Keratinocyte (primary cell): ENCODE measurements around the gene CCL11. TPM values are rescaled to one million over a fixed set of nuclear protein-coding genes. Genes with fewer than 3 reads are reported as not detected.

Experiments used
- DNase-seq: peaks from one replicate; pipeline ENCODE4 v3.0.0-alpha.2; 2011; ENCODE audit warnings: low read depth, missing footprints, low spot score
- FAIRE-seq: peaks from 2 replicates; lab custom pipeline; 2011; peaks lifted over from hg19 to GRCh38; lab: Jason Lieb, UNC
- H2AFZ ChIP-seq: 2 replicates; pipeline ENCODE4 v1.6.0; 2012; ENCODE audit warnings: low read length, control low read depth, inconsistent platforms; ENCODE audit not compliant: control insufficient read depth
- H3K27ac ChIP-seq: 2 replicates; pipeline ENCODE4 v1.5.1; 2011; ENCODE audit warnings: low read length; ENCODE audit not compliant: control insufficient read depth, insufficient read depth
- H3K27me3 ChIP-seq: 3 replicates; pipeline ENCODE4 v1.6.0; 2011; ENCODE audit warnings: low read length; ENCODE audit not compliant: control insufficient read depth, insufficient read depth; ENCODE audit errors: extremely low read depth
- H3K36me3 ChIP-seq, 2 experiments: 2 replicates in 1 of 2; 3 replicates in 1 of 2; pipeline ENCODE4 v1.5.1; 2011; ENCODE audit warnings: low read length in 2 of 2, mild to moderate bottlenecking in 1 of 2; ENCODE audit not compliant: control insufficient read depth in 2 of 2, insufficient read depth in 2 of 2; ENCODE audit errors: extremely low read depth in 1 of 2
- H3K4me1 ChIP-seq: 3 replicates; pipeline ENCODE4 v1.5.1; 2011; ENCODE audit warnings: low read length; ENCODE audit not compliant: control insufficient read depth, insufficient read depth; ENCODE audit errors: extremely low read depth
- H3K4me2 ChIP-seq: 3 replicates; pipeline ENCODE4 v1.6.0; 2011; ENCODE audit warnings: low read depth, low read length; ENCODE audit not compliant: control insufficient read depth, insufficient read depth; ENCODE audit errors: extremely low read depth
- H3K4me3 ChIP-seq, 3 experiments: fragments of 200-600 bp in 1 of 3; sonication (generic) in 1 of 3; 2 replicates in 2 of 3; 3 replicates in 1 of 3; pipeline ENCODE4 v1.5.1; 2011 to 2016; ENCODE audit warnings: low read length in 3 of 3, mild to moderate bottlenecking in 3 of 3, control low read depth in 2 of 3, inconsistent platforms in 1 of 3, low read depth in 1 of 3, mixed read lengths in 1 of 3, mixed run types in 1 of 3, moderate library complexity in 1 of 3; ENCODE audit not compliant: control insufficient read depth in 2 of 3, insufficient read depth in 2 of 3; ENCODE audit errors: extremely low read depth in 1 of 3
- H3K79me2 ChIP-seq: 2 replicates; pipeline ENCODE4 v1.6.0; 2012; ENCODE audit warnings: low read length; ENCODE audit not compliant: control insufficient read depth, insufficient read depth
- H3K9ac ChIP-seq: 3 replicates; pipeline ENCODE4 v1.6.0; 2011; ENCODE audit warnings: low read length; ENCODE audit not compliant: control insufficient read depth, insufficient read depth; ENCODE audit errors: extremely low read depth
- H3K9me1 ChIP-seq: 3 replicates; pipeline ENCODE4 v1.6.0; 2011; ENCODE audit warnings: low read length; ENCODE audit not compliant: control insufficient read depth, insufficient read depth; ENCODE audit errors: extremely low read depth
- H3K9me3 ChIP-seq: 2 replicates; pipeline ENCODE4 v1.5.1; 2012; ENCODE audit warnings: low read depth, low read length; ENCODE audit not compliant: control insufficient read depth
- H4K20me1 ChIP-seq: 3 replicates; pipeline ENCODE4 v1.6.0; 2011; ENCODE audit warnings: low read length; ENCODE audit not compliant: control insufficient read depth, insufficient read depth; ENCODE audit errors: extremely low read depth
- CTCF ChIP-seq, 3 experiments: IDR thresholded peaks in 1 of 3; conservative IDR thresholded peaks in 1 of 3; optimal IDR thresholded peaks in 1 of 3; 2 replicates in 2 of 3; 3 replicates in 1 of 3; pipeline versions ENCODE3 to v1.5.1; 2011; ENCODE audit warnings: low read length in 3 of 3, mild to moderate bottlenecking in 3 of 3, moderate library complexity in 2 of 3, control low read depth in 1 of 3, inconsistent platforms in 1 of 3; ENCODE audit not compliant: insufficient read depth in 2 of 3; ENCODE audit errors: extremely low read depth in 1 of 3
- EZH2 ChIP-seq: IDR thresholded peaks from one replicate; pipeline ENCODE4 v1.6.1; 2012; ENCODE audit warnings: inconsistent platforms, mild to moderate bottlenecking, low read length, moderate library complexity
- dilution Hi-C: fragments of 300-500 bp; cut with MboI; formaldehyde crosslinking; loops from one replicate; pipeline ENCODE4 v1.7.0; 2020; ENCODE audit warnings: low sequenced_read_pairs; ENCODE audit not compliant: extremely low pct_ligation_motif_present
- polyA plus RNA-seq, 5 experiments: library from polyadenylated mRNA; depleted of rRNA in 3 of 5; stranded (reverse) in 3 of 5; stranded (forward) in 1 of 5; unstranded in 1 of 5; fragments of >200 nt; gene quantifications; 1 replicate in 1 of 5; 2 replicates in 3 of 5; 3 replicates in 1 of 5; pipeline versions ENCODE4 v1.2.1 to v1.2.3, GENCODE V29; 2011 to 2012; ENCODE audit warnings: missing spikeins in 2 of 5, low read depth in 1 of 5, low replicate concordance in 1 of 5

Gene CCL11
- polyA plus RNA-seq, 1 donor (not counting 4 experiments of a cell fraction or from before 2014, with no cell fraction given) = not detected

DNA sequence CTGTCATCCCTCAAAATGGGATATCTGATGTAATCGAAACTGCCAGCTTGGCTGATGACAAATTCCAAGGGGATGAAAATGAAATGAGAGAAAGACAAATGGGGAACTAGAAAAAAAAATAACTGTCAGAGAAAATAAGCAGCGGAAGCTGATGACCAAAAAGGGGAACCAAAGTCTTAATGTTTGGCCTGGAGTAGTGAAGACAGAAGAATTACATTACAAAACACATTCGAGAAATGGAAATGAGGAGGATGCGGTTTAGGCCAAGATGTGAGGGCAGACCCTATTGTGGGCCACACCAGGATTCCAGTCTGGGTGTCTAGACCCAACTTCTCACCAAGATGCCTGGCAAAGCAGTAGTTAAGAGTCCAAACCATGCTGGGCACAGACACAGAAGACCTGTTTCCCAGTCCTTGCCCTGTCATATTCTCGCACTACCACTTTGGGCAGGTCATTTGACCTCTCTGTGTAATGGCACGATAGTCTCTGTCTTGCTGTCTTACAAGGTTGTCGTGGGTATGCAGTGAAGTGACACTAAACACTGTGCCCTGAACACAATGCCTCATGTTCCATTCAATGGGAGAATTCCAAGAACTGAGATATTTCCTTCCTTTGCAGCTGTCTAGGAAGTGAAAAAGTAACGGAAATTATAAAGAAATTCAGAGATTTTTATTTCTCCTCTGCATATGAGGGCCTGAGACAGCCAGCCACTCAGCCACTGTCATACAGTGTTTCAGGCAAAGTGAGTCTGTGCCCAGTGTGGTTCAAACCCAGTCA lies 42.8 kb upstream of the CCL11 start:
- no peaks in the 10 kb centered on the region for H4K20me1 ChIP-seq
- no peak overlapping the region for H3K4me2 ChIP-seq
- FAIRE-seq (no peak), DNase-seq (no peak)
- no peaks in the 10 kb centered on the region for H3K79me2 ChIP-seq
- H3K9me1 ChIP-seq = no peaks in the 10 kb centered on the region
- no peaks in the 10 kb centered on the region for H3K36me3 ChIP-seq
- H2AFZ ChIP-seq = no peak overlapping the region
- H3K9me3 ChIP-seq = no peaks in the 10 kb centered on the region
- H3K4me3 ChIP-seq = no peak overlapping the region
- dilution Hi-C loops = no loop called here
- H3K9ac ChIP-seq = no peak overlapping the region
- no peaks in the 10 kb centered on the region for H3K27me3 ChIP-seq
- no peak for TF ChIP-seq EZH2
- TF ChIP-seq CTCF (optimal IDR thresholded peaks at IDR 0.05 in 1 of 3, IDR thresholded peaks at IDR 0.05 in 1 of 3, conservative IDR thresholded peaks at IDR 0.05 in 1 of 3; ENCODE audit: extremely low read depth in 1 of 3, insufficient read depth in 2 of 3, low read length in 3 of 3) = no peak
- H3K4me1 ChIP-seq = no peaks in the 10 kb centered on the region
- no peak overlapping the region for H3K27ac ChIP-seq

DNA sequence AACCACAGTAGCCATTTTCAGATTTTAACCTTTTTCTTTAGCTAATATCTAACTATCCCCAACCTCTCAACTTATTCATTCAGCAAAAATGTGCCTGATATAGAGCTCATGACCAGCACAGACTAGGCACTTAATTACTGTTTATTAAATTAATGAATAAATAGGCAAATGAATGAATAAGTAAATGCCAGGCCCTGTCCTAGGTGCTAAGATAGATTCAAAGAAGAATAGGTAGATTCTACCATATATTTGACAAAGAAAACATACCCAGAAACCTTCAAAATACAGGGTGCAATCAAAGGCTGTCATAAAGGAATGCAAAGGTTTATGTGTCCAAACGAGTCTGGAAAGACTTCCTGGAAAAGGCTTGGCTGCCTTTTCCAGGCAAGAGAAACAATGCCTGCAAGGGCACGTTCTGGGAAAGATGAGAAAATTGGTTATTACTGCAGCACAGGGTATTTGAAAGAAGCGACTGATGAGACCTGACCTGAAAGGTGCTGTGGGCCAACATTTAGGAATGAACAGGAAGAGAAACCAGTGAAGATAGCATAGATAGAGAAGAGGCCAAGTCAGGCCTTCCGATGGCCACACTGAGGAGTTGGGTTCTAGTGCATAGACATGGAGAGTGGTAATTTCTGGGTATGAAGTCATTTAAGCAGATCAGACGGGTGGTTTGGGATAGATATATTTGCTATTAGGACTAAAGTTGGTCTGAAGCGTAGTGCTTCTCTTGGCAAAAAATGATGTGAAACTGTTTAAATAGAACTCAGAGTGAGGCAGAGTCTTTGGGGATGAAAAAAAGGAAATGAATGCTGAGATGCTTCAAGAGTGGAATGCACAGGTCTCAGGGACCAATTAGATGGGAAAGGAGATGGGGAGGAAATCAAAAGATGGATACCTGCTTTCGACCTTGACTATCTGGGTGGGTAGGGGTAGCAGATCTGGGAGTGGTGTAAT lies 41.9 kb upstream of the CCL11 start:
- no peak overlapping the region for H3K4me3 ChIP-seq
- H3K36me3 ChIP-seq = no peaks in the 10 kb centered on the region
- H3K9me3 ChIP-seq = no peaks in the 10 kb centered on the region
- no peak for DNase-seq
- FAIRE-seq = no peak
- no peak overlapping the region for H2AFZ ChIP-seq
- H3K9ac ChIP-seq = no peak overlapping the region
- no peaks in the 10 kb centered on the region for H3K27me3 ChIP-seq
- TF ChIP-seq EZH2 (no peak), CTCF (optimal IDR thresholded peaks at IDR 0.05 in 1 of 3, IDR thresholded peaks at IDR 0.05 in 1 of 3, conservative IDR thresholded peaks at IDR 0.05 in 1 of 3; ENCODE audit: extremely low read depth in 1 of 3, insufficient read depth in 2 of 3, low read length in 3 of 3) (no peak)
- H3K4me1 ChIP-seq = no peaks in the 10 kb centered on the region
- dilution Hi-C loops = no loop called here
- no peak overlapping the region for H3K4me2 ChIP-seq
- no peaks in the 10 kb centered on the region for H3K9me1 ChIP-seq
- H3K27ac ChIP-seq = no peak overlapping the region
- H3K79me2 ChIP-seq = no peaks in the 10 kb centered on the region
- no peaks in the 10 kb centered on the region for H4K20me1 ChIP-seq
